GM19324 (cell line): ENCODE results near the gene CREBZF.
"Not testable (repeated sequence)": the region's sequence is repeated elsewhere in the genome, so short reads cannot be mapped to it uniquely, and the experiment has no call there.

Experiments
- ATAC-seq: cut with Tn5 transposase; IDR thresholded peaks from one replicate; pipeline ENCODE4 v1.9.1; 2021; ENCODE audit warnings: mild to moderate bottlenecking, moderate library complexity; ENCODE audit not compliant: unreplicated experiment, low FRiP score

Gene CREBZF

GRCh38 chr11:85627998-85628770 lies 36.7 kb downstream of the CREBZF start, which contains the start of gene TMEM126B:
TMEM126B (plus strand) TSS chr11:85628593; CDS start chr11:85628608, 15 bp downstream.
- peak; percentile 100 for ATAC-seq

- no peak for ATAC-seq
Measured at GRCh38 chr11:85627332-85627997, 37.5 kb downstream of the CREBZF start, which contains the start of gene DLG2. DLG2 (minus strand) TSS chr11:85627344.

- no peak for ATAC-seq
Measured at GRCh38 chr11:85626496-85626895, 38.4 kb downstream of the CREBZF start.

GRCh38 chr11:85620256-85620655 lies 44.7 kb downstream of the CREBZF start:
- no peak for ATAC-seq

GRCh38 chr11:85619499-85619898 lies 45.4 kb downstream of the CREBZF start:
- no peak for ATAC-seq

- not testable (repeated sequence) for ATAC-seq
Measured at GRCh38 chr11:85611643-85612042, 53.3 kb downstream of the CREBZF start.
